GM12878 (cell line): ENCODE results near the gene ARHGAP36.

Experiments used
- ATF2 ChIP-seq: IDR thresholded peaks from 2 replicates; pipeline ENCODE4 v1.6.1; 2012; ENCODE audit warnings: low read length, inconsistent platforms
- CREB1 ChIP-seq: IDR thresholded peaks from 2 replicates; pipeline ENCODE4 v1.6.1; 2012; ENCODE audit warnings: low read depth, mild to moderate bottlenecking, inconsistent platforms
- CTCF ChIP-seq, 3 experiments: IDR thresholded peaks in 2 of 3; conservative IDR thresholded peaks in 1 of 3; 2 replicates each; pipeline ENCODE4 v1.5.1; 2011; ENCODE audit warnings: low read depth in 3 of 3, low read length in 3 of 3, mild to moderate bottlenecking in 3 of 3, control low read depth in 2 of 3, moderate library complexity in 2 of 3, inconsistent platforms in 1 of 3, mixed read lengths in 1 of 3; ENCODE audit not compliant: control insufficient read depth in 2 of 3, insufficient read depth in 1 of 3; ENCODE audit errors: extremely low read depth in 1 of 3
- MAX ChIP-seq: IDR thresholded peaks from 2 replicates; pipeline ENCODE4 v1.6.1; 2012; ENCODE audit warnings: low read depth, low read length, improper control_type of control experiment
- POLR2A ChIP-seq: IDR thresholded peaks from 2 replicates; pipeline ENCODE4 v1.6.1; 2011; ENCODE audit warnings: low read depth, mild to moderate bottlenecking, low read length
- RAD21 ChIP-seq: IDR thresholded peaks from 2 replicates; pipeline ENCODE4 v1.6.1; 2011; ENCODE audit warnings: mild to moderate bottlenecking, low read depth, low read length, moderate library complexity; ENCODE audit not compliant: insufficient read depth
- TAF1 ChIP-seq: IDR thresholded peaks from 2 replicates; pipeline ENCODE4 v1.6.1; 2011; ENCODE audit warnings: mild to moderate bottlenecking, low read depth, low read length, borderline replicate concordance
- ZBTB11 ChIP-seq: fragments of 450-650 bp; formaldehyde crosslinking; IDR thresholded peaks from 2 replicates; pipeline ENCODE4 v1.5.0; 2022; ENCODE audit warnings: mild to moderate bottlenecking, missing genetic modification characterization

- no peak for TF ChIP-seq MAX
- no peak for TF ChIP-seq CREB1
- no peak for TF ChIP-seq CTCF (IDR thresholded peaks at IDR 0.05 in 2 of 3, conservative IDR thresholded peaks at IDR 0.05 in 1 of 3; ENCODE audit: control insufficient read depth in 2 of 3, extremely low read depth in 1 of 3, insufficient read depth in 1 of 3, low read depth in 3 of 3, low read length in 3 of 3)
- TF ChIP-seq ATF2 = no peak
- TF ChIP-seq ZBTB11 = no peak
- TF ChIP-seq TAF1 = no peak
- no peak for TF ChIP-seq POLR2A
- TF ChIP-seq RAD21 = no peak
Measured at GRCh38 chrX:131061306-131061705, 3.2 kb downstream of the ARHGAP36 start.
